MM.1S (cell line): ENCODE measurements around the gene CYP46A1.

Experiments used
- DNase-seq: peaks from one replicate; pipeline ENCODE4 v3.0.0-alpha.2; 2015
- H2AFZ ChIP-seq: fragments of 300-600 bp; sonication (generic); 2 replicates; pipeline ENCODE4 v1.6.0; 2016; ENCODE audit warnings: antibody characterized with exemption, low read length
- H3F3A ChIP-seq: fragments of 300-600 bp; sonication (generic); 2 replicates; pipeline ENCODE4 v1.6.1; 2016; ENCODE audit warnings: mild to moderate bottlenecking, antibody characterized with exemption, low read length, moderate library complexity, mixed read lengths; ENCODE audit not compliant: insufficient read depth
- H3K27ac ChIP-seq: fragments of 300-600 bp; sonication (generic); 2 replicates; pipeline ENCODE4 v1.5.1; 2016; ENCODE audit warnings: mild to moderate bottlenecking, low read length
- H3K27me3 ChIP-seq: fragments of 300-600 bp; sonication (generic); replicated peaks from 2 replicates; pipeline ENCODE4 v1.6.0; 2016; ENCODE audit warnings: low read length; ENCODE audit not compliant: insufficient read depth
- H3K36me3 ChIP-seq: fragments of 300-600 bp; sonication (generic); replicated peaks from 2 replicates; pipeline ENCODE4 v1.6.1; 2016; ENCODE audit warnings: mild to moderate bottlenecking, low read length, mixed read lengths; ENCODE audit not compliant: insufficient read depth
- H3K4me1 ChIP-seq: fragments of 300-600 bp; sonication (generic); 2 replicates; pipeline ENCODE4 v1.6.1; 2016; ENCODE audit warnings: low read length, mixed read lengths
- H3K4me2 ChIP-seq: fragments of 300-600 bp; sonication (generic); 2 replicates; pipeline ENCODE4 v1.6.0; 2016; ENCODE audit warnings: low read depth, low read length
- H3K4me3 ChIP-seq: fragments of 300-600 bp; sonication (generic); 2 replicates; pipeline ENCODE4 v1.5.1; 2016; ENCODE audit warnings: low read length, mixed read lengths
- H3K79me2 ChIP-seq: fragments of 300-600 bp; sonication (generic); 2 replicates; pipeline ENCODE4 v1.6.1; 2016; ENCODE audit warnings: mixed run types, low read length, mixed read lengths
- H3K9ac ChIP-seq: fragments of 300-600 bp; sonication (generic); 2 replicates; pipeline ENCODE4 v1.6.1; 2016; ENCODE audit warnings: low read length, mixed read lengths
- H3K9me2 ChIP-seq: fragments of 300-600 bp; sonication (generic); replicated peaks from 2 replicates; pipeline ENCODE4 v1.6.1; 2016; ENCODE audit warnings: mild to moderate bottlenecking, low read length, mixed read lengths; ENCODE audit not compliant: insufficient read depth
- H3K9me3 ChIP-seq: fragments of 300-600 bp; sonication (generic); replicated peaks from 2 replicates; pipeline ENCODE4 v1.6.1; 2016; ENCODE audit warnings: mild to moderate bottlenecking, low read length, mixed read lengths; ENCODE audit not compliant: insufficient read depth
- H4K20me1 ChIP-seq: fragments of 300-600 bp; sonication (generic); 2 replicates; pipeline ENCODE4 v1.6.1; 2016; ENCODE audit warnings: mild to moderate bottlenecking, low read length, moderate library complexity, mixed read lengths; ENCODE audit not compliant: insufficient read depth
- CTCF ChIP-seq: fragments of 300-600 bp; sonication (generic); IDR thresholded peaks from 2 replicates; pipeline ENCODE4 v1.5.1; 2016; ENCODE audit warnings: antibody characterized with exemption, low read length, mixed read lengths
- EZH2 ChIP-seq: fragments of 300-600 bp; sonication (generic); optimal IDR thresholded peaks from 2 replicates; pipeline ENCODE3; 2017; ENCODE audit warnings: low read depth, mild to moderate bottlenecking, antibody characterized with exemption, low read length, mixed read lengths
- EZH2phosphoT487 ChIP-seq: fragments of 300-600 bp; sonication (generic); IDR thresholded peaks from 2 replicates; pipeline ENCODE4 v1.6.1; 2018; ENCODE audit warnings: antibody characterized with exemption, low read length

CYP46A1 gene

DNA sequence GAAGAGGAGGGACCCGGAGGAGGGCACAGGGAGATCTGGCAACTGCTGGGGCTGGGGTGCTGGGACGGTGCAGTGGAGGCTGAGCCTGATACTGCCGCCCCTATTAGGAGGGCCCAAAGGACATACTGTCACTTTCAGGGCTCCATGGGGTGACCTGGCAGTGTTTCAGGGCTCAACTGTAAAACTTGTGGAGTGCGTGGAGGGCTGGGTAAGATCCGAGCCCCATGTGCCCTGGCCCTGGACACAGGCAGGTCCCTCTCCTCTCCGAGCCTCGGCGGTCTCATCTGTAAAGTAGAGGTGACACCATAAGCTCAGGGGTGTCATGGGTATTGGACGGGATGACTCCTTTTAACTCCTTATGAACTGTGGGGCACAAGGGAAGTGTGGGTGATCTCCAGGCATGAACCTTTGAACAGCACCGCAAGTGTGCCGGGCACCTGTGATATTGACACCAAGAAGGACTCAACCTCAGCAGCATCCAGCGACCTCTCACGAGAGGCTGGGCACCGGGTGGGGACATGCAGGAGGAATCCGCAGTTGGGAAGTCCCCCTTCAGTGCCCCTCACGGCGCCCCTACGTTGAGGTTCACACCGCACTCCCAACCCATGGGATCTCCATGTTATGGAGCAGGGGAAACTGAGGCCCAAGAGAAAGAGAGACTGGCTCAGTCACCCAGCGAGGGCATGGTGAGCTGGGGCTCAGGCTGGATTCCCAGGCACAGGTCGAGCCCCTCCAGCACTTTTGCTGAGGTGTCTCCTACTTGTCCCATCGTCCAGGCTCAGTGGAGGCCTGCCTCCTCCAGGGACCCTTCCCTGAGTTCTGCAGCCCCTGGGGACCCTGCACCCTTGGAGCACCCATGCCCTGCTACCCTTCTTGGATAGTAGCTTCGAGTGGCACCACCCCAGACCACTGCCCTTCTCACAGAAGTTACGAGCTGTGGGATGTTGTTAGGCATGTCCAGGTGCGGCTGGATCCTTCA is 58.7 kb downstream of the CYP46A1 start:
- Histone ChIP-seq H3K36me3 (no peaks in the 10 kb centered on the region), H3K9me3 (no peaks in the 10 kb centered on the region), H3K9ac (no peak overlapping the region), H4K20me1 (no peaks in the 10 kb centered on the region), H3K27ac (no peak overlapping the region), H2AFZ (no peak overlapping the region), H3F3A (no peaks in the 10 kb centered on the region), H3K9me2 (no peaks in the 10 kb centered on the region), H3K79me2 (no peaks in the 10 kb centered on the region), H3K4me3 (no peak overlapping the region), H3K4me1 (no peaks in the 10 kb centered on the region), H3K4me2 (no peak overlapping the region), H3K27me3 (peaks cover 15% of the 10 kb centered on the region)
- TF ChIP-seq CTCF (no peak), EZH2 (no peak), EZH2phosphoT487 (no peak)
- no peak for DNase-seq

- no peak overlapping the region for H3K27ac ChIP-seq
- H3K9me2 ChIP-seq, result no peaks in the 10 kb centered on the region
- no peak overlapping the region for H3K9ac ChIP-seq
- no peaks in the 10 kb centered on the region for H4K20me1 ChIP-seq
- no peaks in the 10 kb centered on the region for H3F3A ChIP-seq
- no peaks in the 10 kb centered on the region for H3K9me3 ChIP-seq
- H3K4me1 ChIP-seq, result no peaks in the 10 kb centered on the region
- no peak for DNase-seq
- H3K79me2 ChIP-seq, result no peaks in the 10 kb centered on the region
- H3K27me3 ChIP-seq, result peaks cover 24% of the 10 kb centered on the region
- H3K4me3 ChIP-seq, result no peak overlapping the region
- TF ChIP-seq EZH2phosphoT487, result no peak
- no peak for TF ChIP-seq EZH2
- no peak for TF ChIP-seq CTCF
- H3K36me3 ChIP-seq, result no peaks in the 10 kb centered on the region
- H3K4me2 ChIP-seq, result no peak overlapping the region
- no peak overlapping the region for H2AFZ ChIP-seq
These were observed 60.2 kb downstream of the CYP46A1 start for GRCh38 chr14:99744199-99744872.

DNA sequence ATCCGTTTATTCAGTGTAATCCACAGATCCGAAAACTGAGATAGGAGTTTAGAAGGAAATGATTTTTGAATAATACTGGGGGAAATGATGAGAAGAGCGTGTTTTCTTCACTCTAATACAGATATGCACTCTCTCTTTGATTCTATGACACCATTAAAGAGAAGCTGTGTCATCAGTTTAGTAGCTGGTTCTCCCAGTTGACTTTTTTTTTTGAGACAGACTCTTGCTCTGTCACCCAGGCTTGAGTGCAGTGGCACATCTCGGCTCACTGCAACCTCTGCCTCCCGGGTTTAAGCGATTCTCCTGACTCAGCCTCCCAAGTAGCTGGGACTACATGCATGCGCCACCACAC is 60.8 kb downstream of the CYP46A1 start:
- DNase-seq, result no peak
- Histone ChIP-seq H3K27ac (no peak overlapping the region), H3K9ac (no peak overlapping the region), H4K20me1 (no peaks in the 10 kb centered on the region), H3K4me1 (no peaks in the 10 kb centered on the region), H3K4me2 (no peak overlapping the region), H3K4me3 (no peak overlapping the region), H3K27me3 (peaks cover 24% of the 10 kb centered on the region), H3K9me2 (no peaks in the 10 kb centered on the region), H3K9me3 (no peaks in the 10 kb centered on the region), H2AFZ (no peak overlapping the region), H3F3A (no peaks in the 10 kb centered on the region), H3K79me2 (no peaks in the 10 kb centered on the region), H3K36me3 (no peaks in the 10 kb centered on the region)
- TF ChIP-seq EZH2phosphoT487 (no peak), CTCF (no peak), EZH2 (no peak)
